ENCODE results near the gene MARK1.

DNA sequence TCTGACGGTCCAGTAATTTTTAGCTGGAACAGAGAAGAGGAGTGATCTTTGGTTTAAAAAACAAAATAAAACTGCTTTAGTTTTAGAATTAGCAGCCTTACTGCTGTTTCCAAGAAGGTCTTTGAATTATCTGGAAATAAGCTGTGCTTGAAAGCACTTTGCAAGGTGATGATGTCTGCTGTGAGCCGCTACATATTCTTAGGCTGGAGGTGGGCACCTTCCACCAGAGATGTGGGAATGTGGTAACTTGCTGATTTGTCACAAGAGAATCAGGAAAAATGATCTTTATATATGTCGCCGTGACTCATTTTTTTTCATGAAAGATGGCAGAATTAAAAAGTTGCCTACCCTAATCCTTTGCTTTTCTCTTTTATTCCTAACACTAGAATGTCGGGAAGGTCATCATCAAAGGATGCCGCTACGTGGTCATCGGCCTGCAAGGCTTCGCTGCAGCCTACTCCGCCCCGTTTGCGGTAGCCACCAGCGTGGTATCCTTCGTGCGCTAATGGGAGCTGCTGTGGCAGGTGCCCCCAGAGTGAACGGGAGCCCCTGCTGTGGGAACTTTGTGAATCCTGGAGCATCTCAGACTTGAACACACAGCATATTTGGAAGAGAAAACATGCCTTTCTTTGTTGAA is 168.4 kb downstream of the MARK1 start:
- TF ChIP-seq, protein P1, sequence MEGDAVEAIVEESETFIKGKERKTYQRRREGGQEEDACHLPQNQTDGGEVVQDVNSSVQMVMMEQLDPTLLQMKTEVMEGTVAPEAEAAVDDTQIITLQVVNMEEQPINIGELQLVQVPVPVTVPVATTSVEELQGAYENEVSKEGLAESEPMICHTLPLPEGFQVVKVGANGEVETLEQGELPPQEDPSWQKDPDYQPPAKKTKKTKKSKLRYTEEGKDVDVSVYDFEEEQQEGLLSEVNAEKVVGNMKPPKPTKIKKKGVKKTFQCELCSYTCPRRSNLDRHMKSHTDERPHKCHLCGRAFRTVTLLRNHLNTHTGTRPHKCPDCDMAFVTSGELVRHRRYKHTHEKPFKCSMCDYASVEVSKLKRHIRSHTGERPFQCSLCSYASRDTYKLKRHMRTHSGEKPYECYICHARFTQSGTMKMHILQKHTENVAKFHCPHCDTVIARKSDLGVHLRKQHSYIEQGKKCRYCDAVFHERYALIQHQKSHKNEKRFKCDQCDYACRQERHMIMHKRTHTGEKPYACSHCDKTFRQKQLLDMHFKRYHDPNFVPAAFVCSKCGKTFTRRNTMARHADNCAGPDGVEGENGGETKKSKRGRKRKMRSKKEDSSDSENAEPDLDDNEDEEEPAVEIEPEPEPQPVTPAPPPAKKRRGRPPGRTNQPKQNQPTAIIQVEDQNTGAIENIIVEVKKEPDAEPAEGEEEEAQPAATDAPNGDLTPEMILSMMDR (IDR thresholded peaks at IDR 0.05): no peak
- TF ChIP-seq POLR2AphosphoS5 (IDR thresholded peaks at IDR 0.05) (no peak), POLR2A (IDR thresholded peaks at IDR 0.05) (no peak)
